KMS-11 (cell line): ENCODE data around the gene SLC5A5.

ENCODE experiments used
- H2AFZ ChIP-seq: fragments of 200-600 bp; sonication (generic); 2 replicates; pipeline ENCODE4 v1.6.1; 2016; ENCODE audit warnings: antibody characterized with exemption, mixed run types, low read depth
- H3K27ac ChIP-seq: fragments of 200-600 bp; sonication (generic); 2 replicates; pipeline ENCODE4 v1.6.1; 2016; ENCODE audit warnings: mild to moderate bottlenecking, mixed run types
- H3K27me3 ChIP-seq: fragments of 200-600 bp; sonication (generic); 2 replicates; pipeline ENCODE4 v1.6.1; 2017; ENCODE audit warnings: mild to moderate bottlenecking, low read depth, mixed run types, moderate library complexity; ENCODE audit not compliant: insufficient read depth
- H3K36me3 ChIP-seq: fragments of 200-600 bp; sonication (generic); 2 replicates; pipeline ENCODE4 v1.6.1; 2017; ENCODE audit warnings: mild to moderate bottlenecking, mixed run types; ENCODE audit not compliant: insufficient read depth
- H3K4me1 ChIP-seq: fragments of 200-600 bp; sonication (generic); 2 replicates; pipeline ENCODE4 v1.6.1; 2016; ENCODE audit warnings: mild to moderate bottlenecking, low read depth, mixed run types; ENCODE audit not compliant: poor library complexity, severe bottlenecking
- H3K4me2 ChIP-seq: fragments of 200-600 bp; sonication (generic); 2 replicates; pipeline ENCODE4 v1.7.0; 2016; ENCODE audit warnings: mild to moderate bottlenecking, mixed run types
- H3K4me3 ChIP-seq: fragments of 200-600 bp; sonication (generic); IDR thresholded peaks from 2 replicates; pipeline ENCODE4 v1.6.1; 2017; ENCODE audit warnings: low read depth, low read length, mixed read lengths; ENCODE audit not compliant: insufficient read depth
- H3K79me2 ChIP-seq: fragments of 200-600 bp; sonication (generic); 2 replicates; pipeline ENCODE4 v1.6.1; 2016; ENCODE audit warnings: low read depth, mixed run types; ENCODE audit not compliant: insufficient read depth
- H3K9ac ChIP-seq: fragments of 200-600 bp; sonication (generic); 2 replicates; pipeline ENCODE4 v1.6.1; 2016; ENCODE audit warnings: mild to moderate bottlenecking, mixed run types
- H4K20me1 ChIP-seq: fragments of 200-600 bp; sonication (generic); 2 replicates; pipeline ENCODE4 v1.6.1; 2016; ENCODE audit warnings: mild to moderate bottlenecking, mixed run types; ENCODE audit not compliant: insufficient read depth
- CTCF ChIP-seq: fragments of 200-600 bp; sonication (generic); conservative IDR thresholded peaks from 2 replicates; pipeline ENCODE4 v1.6.1; 2017; ENCODE audit warnings: low read depth, mild to moderate bottlenecking, antibody characterized with exemption, low read length, moderate library complexity, mixed read lengths

SLC5A5 gene

DNA sequence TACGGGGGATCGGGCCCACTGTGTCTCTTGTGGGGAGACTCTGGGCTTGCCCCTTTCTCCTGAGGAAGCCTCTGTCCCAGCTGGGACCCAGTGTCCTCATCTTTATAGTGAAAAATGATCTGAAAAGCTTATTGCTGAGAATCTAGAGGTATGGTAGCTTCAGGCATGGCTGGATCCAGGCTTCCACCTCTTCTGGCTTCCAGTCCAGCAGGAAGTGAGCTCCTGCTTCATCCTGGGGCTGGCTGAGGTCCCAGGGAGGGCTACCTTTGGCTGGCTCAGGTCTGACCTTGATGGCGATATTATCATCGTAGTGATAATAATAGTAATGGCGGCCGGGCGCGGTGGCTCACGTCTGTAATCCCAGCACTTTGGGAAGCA, 3.0 kb downstream of the SLC5A5 start:
- no peak overlapping the region for H2AFZ ChIP-seq
- H4K20me1 ChIP-seq: no peaks in the 10 kb centered on the region
- H3K4me2 ChIP-seq: no peak overlapping the region
- no peak overlapping the region for H3K27ac ChIP-seq
- no peak overlapping the region for H3K9ac ChIP-seq
- H3K4me1 ChIP-seq: no peaks in the 10 kb centered on the region
- no peaks in the 10 kb centered on the region for H3K36me3 ChIP-seq
- H3K4me3 ChIP-seq: no peak overlapping the region
- no peaks in the 10 kb centered on the region for H3K79me2 ChIP-seq
- H3K27me3 ChIP-seq: peaks cover 62% of the 10 kb centered on the region
- TF ChIP-seq CTCF: no peak

DNA sequence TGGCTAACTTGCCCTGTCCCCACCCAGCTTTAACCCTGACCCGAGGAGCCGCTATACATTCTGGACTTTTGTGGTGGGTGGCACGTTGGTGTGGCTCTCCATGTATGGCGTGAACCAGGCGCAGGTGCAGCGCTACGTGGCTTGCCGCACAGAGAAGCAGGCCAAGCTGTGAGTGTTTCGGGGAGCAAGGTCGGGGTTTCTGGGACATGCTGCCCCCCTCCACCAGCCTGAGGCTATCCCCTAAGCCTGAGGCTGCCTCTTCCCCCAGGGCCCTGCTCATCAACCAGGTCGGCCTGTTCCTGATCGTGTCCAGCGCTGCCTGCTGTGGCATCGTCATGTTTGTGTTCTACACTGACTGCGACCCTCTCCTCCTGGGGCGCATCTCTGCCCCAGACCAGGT, 6.0 kb downstream of the SLC5A5 start:
- Histone ChIP-seq H3K4me3 (no peak overlapping the region), H3K36me3 (no peaks in the 10 kb centered on the region), H4K20me1 (no peaks in the 10 kb centered on the region), H3K4me1 (no peaks in the 10 kb centered on the region), H3K79me2 (no peaks in the 10 kb centered on the region), H3K9ac (no peak overlapping the region), H3K4me2 (no peak overlapping the region), H3K27me3 (peaks cover 69% of the 10 kb centered on the region), H3K27ac (no peak overlapping the region), H2AFZ (no peak overlapping the region)
- no peak for TF ChIP-seq CTCF

GRCh38 chr19:17879466-17879865, 7.7 kb downstream of the SLC5A5 start:
- Histone ChIP-seq H3K4me2 (no peak overlapping the region), H2AFZ (no peak overlapping the region), H3K36me3 (no peaks in the 10 kb centered on the region), H3K27ac (no peak overlapping the region), H3K4me1 (no peaks in the 10 kb centered on the region), H3K79me2 (no peaks in the 10 kb centered on the region), H3K27me3 (peaks cover 66% of the 10 kb centered on the region), H3K4me3 (no peak overlapping the region), H4K20me1 (no peaks in the 10 kb centered on the region), H3K9ac (no peak overlapping the region)
- TF ChIP-seq CTCF: no peak

- H3K4me2 ChIP-seq: no peak overlapping the region
- no peak overlapping the region for H2AFZ ChIP-seq
- no peak overlapping the region for H3K9ac ChIP-seq
- H4K20me1 ChIP-seq: no peaks in the 10 kb centered on the region
- H3K4me3 ChIP-seq: no peak overlapping the region
- H3K27me3 ChIP-seq: peaks cover 74% of the 10 kb centered on the region
- no peaks in the 10 kb centered on the region for H3K4me1 ChIP-seq
- H3K27ac ChIP-seq: no peak overlapping the region
- no peaks in the 10 kb centered on the region for H3K79me2 ChIP-seq
- TF ChIP-seq CTCF: no peak
- no peaks in the 10 kb centered on the region for H3K36me3 ChIP-seq
These were observed 10.0 kb downstream of the SLC5A5 start for GRCh38 chr19:17881701-17882100.
